Measurements from ENCODE around the gene AUTS2. TPM values are rescaled to one million over a fixed set of nuclear protein-coding genes. Genes with fewer than 3 reads are reported as not detected.
"Not testable (repeated sequence)": the region's sequence is repeated elsewhere in the genome, so short reads cannot be mapped to it uniquely, and the experiment has no call there.

Gene AUTS2
- polyA plus RNA-seq, 1 donor, result 110 TPM

GRCh38 chr7:70577078-70577477 lies 978.8 kb downstream of the AUTS2 start:
- no peak for DNase-seq

GRCh38 chr7:70578131-70578530 lies 979.9 kb downstream of the AUTS2 start:
- DNase-seq, result no peak

GRCh38 chr7:70579397-70580097 lies 981.3 kb downstream of the AUTS2 start:
- no peak for DNase-seq

DNA sequence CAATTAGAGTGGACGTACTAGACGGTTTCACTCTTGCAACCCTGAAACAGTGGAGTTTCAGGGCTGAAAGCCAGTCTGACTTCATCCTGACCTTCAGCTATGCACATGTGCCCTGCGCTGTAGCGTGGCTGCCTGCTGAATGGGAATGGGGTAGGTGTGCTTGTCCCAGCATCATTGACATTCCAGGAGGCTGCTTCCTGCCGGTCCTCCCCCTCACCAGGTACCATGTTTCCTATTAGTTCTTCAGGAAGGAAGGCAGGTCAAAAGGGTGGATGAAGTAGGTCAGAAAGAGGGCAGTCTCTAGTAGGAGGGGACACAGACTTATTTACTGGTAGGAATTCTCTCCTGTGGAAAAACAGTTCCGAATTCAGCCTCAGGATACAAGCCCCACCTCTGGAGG lies 981.9 kb downstream of the AUTS2 start:
- no peak for DNase-seq

GRCh38 chr7:70582927-70583895 lies 984.9 kb downstream of the AUTS2 start:
- DNase-seq, result no peak

DNA sequence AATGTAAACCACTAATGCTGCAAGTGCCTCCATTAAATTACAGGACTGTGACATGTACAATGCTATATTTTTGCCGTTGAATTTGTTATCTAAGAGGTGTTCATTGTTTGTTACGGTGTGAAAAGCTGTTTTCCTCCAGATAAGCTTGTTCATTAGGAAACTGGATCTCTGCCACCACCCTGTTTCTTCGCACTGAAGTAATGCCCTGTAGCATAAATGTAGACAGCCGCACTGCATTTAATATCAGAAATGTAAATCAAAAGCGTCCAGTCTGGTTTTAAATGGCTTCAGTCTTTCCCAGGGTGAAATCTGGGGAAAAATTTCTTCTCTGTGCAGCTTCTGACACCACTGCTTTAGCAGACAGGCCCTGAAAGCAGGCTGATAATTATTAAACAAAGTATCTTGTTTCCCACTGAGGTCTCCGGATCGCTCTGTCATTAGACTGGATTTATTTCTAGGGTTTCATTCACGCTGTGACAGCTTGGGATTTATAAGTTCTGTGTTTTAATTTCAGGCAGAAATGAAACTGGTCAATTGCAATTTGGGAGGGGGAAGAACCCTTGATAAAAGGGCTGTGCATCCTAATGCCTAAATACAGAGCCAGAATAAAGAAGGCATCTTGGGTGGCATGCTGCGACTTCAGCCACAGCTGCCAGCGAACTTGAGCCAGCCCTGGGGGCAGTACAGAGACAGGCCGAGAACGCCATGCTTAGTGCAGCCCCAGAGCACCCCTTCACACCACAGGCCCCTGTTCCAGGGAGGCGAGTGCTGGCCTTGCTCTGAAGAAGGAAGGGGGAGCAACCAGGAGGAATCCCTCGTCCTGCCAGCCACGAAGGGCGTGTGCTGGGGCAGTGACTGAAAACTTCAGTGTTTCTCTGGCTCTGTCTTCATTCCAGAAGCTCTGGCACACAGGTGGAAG lies 985.9 kb downstream of the AUTS2 start:
- no peak for DNase-seq

- no peak for DNase-seq
These were observed 986.8 kb downstream of the AUTS2 start for GRCh38 chr7:70585071-70585470.

- DNase-seq, result no peak
These were observed 988.5 kb downstream of the AUTS2 start for GRCh38 chr7:70586822-70587221.

GRCh38 chr7:70587739-70588138 lies 989.5 kb downstream of the AUTS2 start:
- DNase-seq, result no peak

GRCh38 chr7:70588191-70588921 lies 990.1 kb downstream of the AUTS2 start:
- DNase-seq, result no peak

DNA sequence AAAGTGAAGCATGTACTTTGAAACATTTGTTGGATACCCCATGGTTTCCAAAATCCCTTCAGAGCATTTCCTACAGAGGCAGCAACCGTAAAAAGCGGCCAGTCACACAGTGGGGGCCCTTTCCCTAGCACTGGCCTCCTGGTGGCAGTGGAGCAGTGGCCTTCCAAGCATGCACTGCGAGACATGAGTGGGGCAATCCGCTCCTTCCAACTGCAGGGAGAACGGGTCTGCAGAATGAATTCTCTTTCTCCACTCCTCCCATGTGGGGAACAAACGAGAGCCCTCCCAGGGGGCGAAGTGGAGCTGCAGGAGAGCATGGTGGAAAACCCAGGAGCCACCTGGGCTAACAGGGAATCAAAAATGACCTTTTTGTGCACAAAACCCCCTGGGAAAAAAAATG lies 990.7 kb downstream of the AUTS2 start:
- DNase-seq, result no peak

DNA sequence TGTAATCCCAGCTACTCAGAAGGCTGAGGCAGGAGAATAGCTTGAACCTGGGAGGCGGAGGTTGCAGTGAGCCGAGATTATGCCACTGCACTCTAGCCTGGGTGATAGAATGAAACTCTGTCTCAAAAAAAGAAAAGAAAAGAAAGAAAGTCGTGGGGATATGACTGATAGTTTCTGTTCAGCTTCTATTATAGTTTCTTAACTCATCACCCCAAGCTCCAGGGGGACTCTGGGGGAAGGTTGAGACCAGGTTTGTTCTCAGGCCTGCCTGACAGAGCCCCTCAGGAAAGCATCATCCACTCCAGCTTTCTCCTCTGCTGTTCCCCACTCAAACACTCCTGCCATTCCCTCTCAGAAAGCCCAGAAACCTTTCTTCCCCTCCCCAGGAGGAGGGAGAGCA lies 991.3 kb downstream of the AUTS2 start:
- DNase-seq, result no peak

- DNase-seq, result no peak
These were observed 992.0 kb downstream of the AUTS2 start for GRCh38 chr7:70590126-70590854.

DNA sequence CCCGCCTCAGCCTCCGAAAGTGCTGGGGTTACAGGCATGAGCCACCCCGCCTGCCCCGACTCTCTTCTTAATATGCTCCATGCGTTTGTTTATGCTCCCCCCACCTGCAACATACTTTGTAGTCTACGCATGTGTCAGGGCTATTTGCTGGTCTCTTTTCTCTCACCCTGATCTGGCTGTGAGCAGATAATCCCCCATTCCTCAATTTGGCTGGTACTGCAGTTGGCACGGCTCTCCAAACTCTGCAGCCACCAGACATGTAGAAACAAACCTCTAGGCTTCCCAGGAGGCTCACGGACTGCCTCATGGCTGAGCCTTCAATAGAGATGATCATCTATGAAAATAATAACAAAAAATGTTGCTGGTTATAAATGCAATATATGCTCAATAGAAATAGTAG lies 993.4 kb downstream of the AUTS2 start:
- no peak for DNase-seq

- no peak for DNase-seq
These were observed 993.9 kb downstream of the AUTS2 start for GRCh38 chr7:70592171-70592570.

- no peak for DNase-seq
These were observed 995.9 kb downstream of the AUTS2 start for GRCh38 chr7:70594170-70594569.

GRCh38 chr7:70594885-70595284 lies 996.6 kb downstream of the AUTS2 start:
- DNase-seq, result not testable (repeated sequence)

DNA sequence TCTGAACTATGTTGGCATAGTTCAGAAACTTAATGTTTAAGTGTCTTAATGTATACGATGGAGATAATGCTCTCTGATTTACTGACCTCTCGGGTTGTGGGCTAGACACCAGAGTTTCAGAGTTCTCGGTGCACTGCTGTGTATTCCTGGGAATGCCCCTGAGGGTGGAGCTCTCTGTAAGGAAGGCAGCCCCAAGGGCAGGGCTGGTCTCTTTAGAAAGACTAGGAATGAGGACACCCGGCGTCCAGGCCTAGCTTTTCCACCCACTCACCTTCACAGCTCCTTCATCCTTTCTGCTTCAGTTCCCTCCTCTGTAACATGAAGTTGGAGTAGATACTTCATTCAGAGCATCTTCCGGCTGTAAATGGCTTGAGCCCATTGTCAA lies 997.1 kb downstream of the AUTS2 start:
- no peak for DNase-seq

- no peak for DNase-seq
These were observed 997.7 kb downstream of the AUTS2 start for GRCh38 chr7:70595755-70596597.

DNA sequence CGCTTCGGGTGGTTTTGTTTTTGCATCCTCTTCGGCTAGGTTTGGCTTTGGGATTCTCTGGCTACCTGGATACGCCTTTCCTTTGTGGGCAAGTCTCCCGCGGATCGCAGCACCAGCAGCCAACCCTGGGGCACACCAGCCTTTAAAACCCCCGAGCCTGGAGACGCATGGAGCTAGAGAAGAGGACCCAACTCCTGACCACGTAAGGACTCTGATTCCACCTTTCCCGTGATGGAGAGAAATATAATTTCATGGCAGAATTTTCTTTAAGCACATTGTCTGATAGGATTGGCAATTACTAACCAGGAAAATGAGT lies 998.3 kb downstream of the AUTS2 start:
- DNase-seq, result no peak

Data from left kidney (tissue), 2 donors.